OCI-LY7 (cell line): ENCODE results near the gene TXNIP. TPM values are rescaled to one million over a fixed set of nuclear protein-coding genes. Genes with fewer than 3 reads are reported as not detected.

ENCODE experiments used
- BruUV-seq: library from RNA; stranded (reverse); fragments of 400-500 nt; replicated peaks from 2 replicates; lab custom pipeline; 2021; lab: Mats Ljungman, UMichigan
- CTCF ChIA-PET: fragments of 300-600 bp; sonication (Branson Sonifier 250); formaldehyde crosslinking; loops from one replicate; lab custom pipeline; 2022; ENCODE audit warnings: antibody characterized with exemption; ENCODE audit not compliant: unreplicated experiment; lab: Charles Lee
- POLR2A ChIA-PET: fragments of 300-600 bp; sonication (Branson Sonifier 250); formaldehyde crosslinking; loops from one replicate; lab custom pipeline; 2022; ENCODE audit warnings: antibody characterized with exemption; lab: Charles Lee
- DNase-seq: peaks from one replicate; pipeline ENCODE4 v3.0.0-alpha.2; 2015; ENCODE audit warnings: low spot score
- H2AFZ ChIP-seq: fragments of 200-600 bp; sonication (generic), shearing (Covaris generic); 2 replicates; pipeline ENCODE4 v1.6.1; 2014; ENCODE audit warnings: mild to moderate bottlenecking, antibody characterized with exemption, low read length, moderate library complexity
- H3K27ac ChIP-seq: fragments of 200-600 bp; sonication (generic); 2 replicates; pipeline ENCODE4 v1.5.1; 2014; ENCODE audit warnings: mixed run types, low read depth, mild to moderate bottlenecking, moderate library complexity, low read length, inconsistent platforms; ENCODE audit not compliant: poor library complexity, severe bottlenecking
- H3K36me3 ChIP-seq: fragments of 200-600 bp; sonication (generic); 2 replicates; pipeline ENCODE4 v1.6.1; 2014; ENCODE audit warnings: mild to moderate bottlenecking, antibody characterized with exemption, low read length, moderate library complexity, mixed read lengths; ENCODE audit not compliant: insufficient read depth
- H3K4me1 ChIP-seq: fragments of 200-600 bp; sonication (generic); 2 replicates; pipeline ENCODE4 v1.5.1; 2014; ENCODE audit warnings: mild to moderate bottlenecking, low read length; ENCODE audit not compliant: insufficient read depth, poor library complexity, severe bottlenecking
- H3K4me2 ChIP-seq: fragments of 200-600 bp; sonication (generic); 2 replicates; pipeline ENCODE4 v1.6.1; 2014; ENCODE audit warnings: mild to moderate bottlenecking, low read length
- H3K4me3 ChIP-seq: fragments of 200-600 bp; sonication (generic); 2 replicates; pipeline ENCODE4 v1.5.1; 2014; ENCODE audit warnings: mild to moderate bottlenecking, low read depth, low read length; ENCODE audit not compliant: poor library complexity, severe bottlenecking
- H3K79me2 ChIP-seq: fragments of 200-600 bp; sonication (generic); 2 replicates; pipeline ENCODE4 v1.6.1; 2016; ENCODE audit warnings: low read depth, mild to moderate bottlenecking, low read length, moderate library complexity, mixed read lengths; ENCODE audit not compliant: insufficient read depth
- H3K9me2 ChIP-seq: fragments of 200-600 bp; sonication (generic); 2 replicates; pipeline ENCODE4 v1.6.1; 2016; ENCODE audit warnings: mild to moderate bottlenecking, low read length, mixed read lengths; ENCODE audit not compliant: insufficient read depth
- H3K9me3 ChIP-seq: fragments of 200-600 bp; sonication (generic); 2 replicates; pipeline ENCODE4 v1.6.1; 2014; ENCODE audit warnings: mild to moderate bottlenecking, mixed run types, low read length, mixed read lengths
- H4K20me1 ChIP-seq: fragments of 200-600 bp; sonication (generic); 2 replicates; pipeline ENCODE4 v1.6.1; 2014; ENCODE audit warnings: mild to moderate bottlenecking, antibody characterized with exemption, low read length, moderate library complexity, mixed read lengths; ENCODE audit not compliant: insufficient read depth
- EZH2phosphoT487 ChIP-seq: fragments of 200-600 bp; sonication (generic); IDR thresholded peaks from 2 replicates; pipeline ENCODE4 v1.6.1; 2018; ENCODE audit warnings: low read depth, borderline replicate concordance, mild to moderate bottlenecking, mixed run types, antibody characterized with exemption, low read length, moderate library complexity, mixed read lengths
- intact Hi-C: fragments of 100-400 bp; cut with micrococcal nuclease; formaldehyde crosslinking; loops from one replicate; pipeline ENCODE4 v1.10.0; 2022; ENCODE audit not compliant: unreplicated experiment
- total RNA-seq, 2 experiments: library from RNA; depleted of rRNA in 1 of 2; stranded (reverse); fragments of >200 nt in 1 of 2; shearing (Covaris generic) in 1 of 2; gene quantifications; 2 replicates each; pipeline ENCODE4 v1.2.3, GENCODE V29; 2014 to 2022
- TF ChIP-seq, protein P1 (sequence below): fragments of 200-600 bp; sonication (generic); conservative IDR thresholded peaks from 2 replicates; pipeline ENCODE4 v1.5.1; 2014; ENCODE audit warnings: mild to moderate bottlenecking, antibody characterized with exemption, low read length, moderate library complexity, mixed read lengths

The TXNIP gene
- total RNA-seq, 2 experiments from 2014 or later, result 50.3 to 144 TPM

DNA sequence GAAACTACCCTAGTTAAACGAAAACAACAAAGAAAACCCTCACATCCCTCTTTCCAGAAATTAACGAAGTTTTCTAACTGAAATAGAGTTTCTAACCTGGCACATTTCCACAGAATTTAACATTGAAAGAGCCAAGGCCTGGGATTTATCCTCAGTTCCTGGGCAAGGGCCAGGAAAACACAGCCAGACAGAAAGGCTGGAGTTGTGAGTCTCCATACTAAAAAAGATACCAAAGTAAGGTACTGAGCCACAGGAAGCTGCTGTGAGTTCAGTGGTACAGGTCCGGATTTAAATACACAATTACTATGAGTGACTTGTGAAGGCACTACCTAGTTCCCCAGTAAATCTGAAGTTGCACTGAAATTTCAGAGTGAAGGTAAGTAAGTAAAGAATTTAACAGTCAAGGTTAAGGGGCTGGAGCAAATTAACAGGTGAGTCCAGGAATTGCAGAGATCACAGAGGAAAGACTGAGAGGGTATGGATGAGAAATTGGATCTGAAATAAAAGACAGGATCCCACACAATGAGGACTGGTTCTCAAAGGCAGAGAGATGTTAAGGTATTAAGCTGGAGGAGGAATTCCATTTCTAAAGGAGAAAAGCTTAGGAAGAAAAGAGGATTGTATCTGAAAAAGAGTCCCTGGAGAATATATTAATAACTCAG, 39.5 kb downstream of the TXNIP start:
- peak overlapping the region; percentile 53 for H3K27ac ChIP-seq
- BruUV-seq, result TSS peak; percentile 62
- ChIA-PET POLR2A (interaction anchor here (0.9 to 2.6 kb wide), 8 partner anchors 10 to 97 kb away, joined by 3 to 20 read pairs (median 10); partner anchors contain the start of genes RBM8A and TXNIP), CTCF (interaction anchor here (0.6 to 1.6 kb wide), 4 partner anchors 12 to 98 kb away, joined by 3 to 4 read pairs (median 4); partner anchors contain the start of gene PIAS3)
- peak overlapping the region; percentile 94 for H3K4me2 ChIP-seq
- no peaks in the 10 kb centered on the region for H3K9me3 ChIP-seq
- intact Hi-C loops, result loop anchor here (1.0 kb wide), 1 partner anchor 25 kb away; no protein-coding TSS in a partner anchor
- DNase-seq, result peak; percentile 51
- peaks cover 13% of the 10 kb centered on the region; the same call in 1 of the 2 replicates for H3K36me3 ChIP-seq
- H3K79me2 ChIP-seq, result peaks cover 23% of the 10 kb centered on the region; the same call in 1 of the 2 replicates
- peaks cover 3% of the 10 kb centered on the region; the same call in 1 of the 2 replicates for H4K20me1 ChIP-seq
- H3K9me2 ChIP-seq, result no peaks in the 10 kb centered on the region
- H3K4me3 ChIP-seq, result peak overlapping the region; percentile 86
- peak overlapping the region; percentile 44 for H2AFZ ChIP-seq
- H3K4me1 ChIP-seq, result peaks cover 57% of the 10 kb centered on the region
- TF ChIP-seq EZH2phosphoT487, result no peak
- TF ChIP-seq, protein P1, sequence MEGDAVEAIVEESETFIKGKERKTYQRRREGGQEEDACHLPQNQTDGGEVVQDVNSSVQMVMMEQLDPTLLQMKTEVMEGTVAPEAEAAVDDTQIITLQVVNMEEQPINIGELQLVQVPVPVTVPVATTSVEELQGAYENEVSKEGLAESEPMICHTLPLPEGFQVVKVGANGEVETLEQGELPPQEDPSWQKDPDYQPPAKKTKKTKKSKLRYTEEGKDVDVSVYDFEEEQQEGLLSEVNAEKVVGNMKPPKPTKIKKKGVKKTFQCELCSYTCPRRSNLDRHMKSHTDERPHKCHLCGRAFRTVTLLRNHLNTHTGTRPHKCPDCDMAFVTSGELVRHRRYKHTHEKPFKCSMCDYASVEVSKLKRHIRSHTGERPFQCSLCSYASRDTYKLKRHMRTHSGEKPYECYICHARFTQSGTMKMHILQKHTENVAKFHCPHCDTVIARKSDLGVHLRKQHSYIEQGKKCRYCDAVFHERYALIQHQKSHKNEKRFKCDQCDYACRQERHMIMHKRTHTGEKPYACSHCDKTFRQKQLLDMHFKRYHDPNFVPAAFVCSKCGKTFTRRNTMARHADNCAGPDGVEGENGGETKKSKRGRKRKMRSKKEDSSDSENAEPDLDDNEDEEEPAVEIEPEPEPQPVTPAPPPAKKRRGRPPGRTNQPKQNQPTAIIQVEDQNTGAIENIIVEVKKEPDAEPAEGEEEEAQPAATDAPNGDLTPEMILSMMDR, result no peak; the same call in 1 of the 2 replicates

DNA sequence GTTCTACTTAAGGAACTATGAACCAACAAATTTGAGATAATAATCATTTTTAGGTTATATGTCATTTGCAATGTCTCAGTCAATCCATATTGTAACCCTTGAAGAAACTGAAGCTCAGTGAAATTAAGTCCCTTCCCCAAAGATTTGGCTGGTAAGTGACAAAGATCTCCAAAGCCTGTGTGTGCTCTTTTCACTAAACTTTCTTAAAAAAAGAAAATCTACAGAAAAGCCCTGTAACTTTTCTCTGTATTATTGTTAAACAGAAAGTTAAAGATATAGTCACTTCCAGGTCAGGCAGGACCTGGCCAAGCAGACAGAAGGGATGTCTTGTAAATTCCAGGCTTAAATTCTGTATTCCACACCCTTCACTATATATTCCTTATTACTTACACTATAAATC, 40.0 kb downstream of the TXNIP start:
- Histone ChIP-seq H3K4me1 (peaks cover 51% of the 10 kb centered on the region), H3K9me3 (no peaks in the 10 kb centered on the region), H3K4me2 (peak overlapping the region; percentile 94), H3K36me3 (peaks cover 13% of the 10 kb centered on the region; the same call in 1 of the 2 replicates), H2AFZ (peak overlapping the region; percentile 44; the same call in 1 of the 2 replicates), H4K20me1 (peaks cover 3% of the 10 kb centered on the region; the same call in 1 of the 2 replicates), H3K4me3 (peak overlapping the region; percentile 86), H3K9me2 (no peaks in the 10 kb centered on the region), H3K79me2 (peaks cover 23% of the 10 kb centered on the region; the same call in 1 of the 2 replicates), H3K27ac (peak overlapping the region; percentile 53)
- no peak for DNase-seq
- BruUV-seq, result no TSS peak
- TF ChIP-seq, protein P1, result no peak
- no peak for TF ChIP-seq EZH2phosphoT487
- CTCF ChIA-PET, result no interaction called here
- intact Hi-C loops, result no loop called here
- POLR2A ChIA-PET, result interaction anchor here (1.0 to 2.6 kb wide), 3 partner anchors 11 to 49 kb away, joined by 3 to 12 read pairs (median 8); partner anchors contain the start of gene TXNIP
